Right forelimb (tissue), 1 donor: ENCODE data around the gene FAM120C.

Experiments used
- DNase-seq: peaks from one replicate; pipeline ENCODE4 v3.0.0-alpha.2; 2018

The FAM120C gene

GRCh38 chrX:54030329-54030728, 152.7 kb downstream of the FAM120C start:
- DNase-seq, result no peak

GRCh38 chrX:54029529-54030143, 153.4 kb downstream of the FAM120C start:
- no peak for DNase-seq

GRCh38 chrX:54024350-54024749, 158.7 kb downstream of the FAM120C start:
- DNase-seq, result no peak
